Osteocyte (in vitro differentiated cells): ENCODE measurements around the gene IFI27. TPM values are rescaled to one million over a fixed set of nuclear protein-coding genes. Genes with fewer than 3 reads are reported as not detected.

ENCODE experiments used
- DNase-seq: peaks from one replicate; pipeline ENCODE4 v3.0.0; 2021; ENCODE audit warnings: mixed read lengths; ENCODE audit not compliant: unreplicated experiment; ENCODE audit errors: extremely low spot score
- H3K27ac Mint-ChIP-seq: one replicate; pipeline ENCODE4 v1.8.0; 2021; ENCODE audit warnings: mild to moderate bottlenecking, mixed read lengths; ENCODE audit not compliant: unreplicated experiment
- H3K27me3 Mint-ChIP-seq: one replicate; pipeline ENCODE4 v1.8.0; 2021; ENCODE audit warnings: mixed read lengths; ENCODE audit not compliant: unreplicated experiment
- H3K36me3 Mint-ChIP-seq: one replicate; pipeline ENCODE4 v1.8.0; 2021; ENCODE audit warnings: mixed read lengths; ENCODE audit not compliant: unreplicated experiment
- H3K4me1 Mint-ChIP-seq: one replicate; pipeline ENCODE4 v1.8.0; 2021; ENCODE audit warnings: mixed read lengths; ENCODE audit not compliant: unreplicated experiment
- H3K4me3 Mint-ChIP-seq: one replicate; pipeline ENCODE4 v1.8.0; 2021; ENCODE audit warnings: mild to moderate bottlenecking, moderate library complexity, mixed read lengths; ENCODE audit not compliant: unreplicated experiment
- H3K9me3 Mint-ChIP-seq: one replicate; pipeline ENCODE4 v1.8.0; 2021; ENCODE audit warnings: mixed read lengths; ENCODE audit not compliant: unreplicated experiment
- CTCF ChIP-seq: fragments of 200-600 bp; sonication (generic); IDR thresholded peaks from 2 replicates; pipeline ENCODE4 v1.5.0; 2021; ENCODE audit warnings: antibody characterized with exemption, mild to moderate bottlenecking, moderate library complexity
- total RNA-seq: library from RNA; stranded (reverse); gene quantifications from 2 replicates; pipeline ENCODE4 v1.2.1, GENCODE V29; 2021

IFI27 gene
- total RNA-seq, 1 donor from 2014 or later, result 2.6 TPM

GRCh38 chr14:94097091-94097490 lies 13.4 kb upstream of the IFI27 start:
- DNase-seq, result no peak
- Mint-ChIP-seq H3K27ac (no peak overlapping the region), H3K4me1 (peaks cover 5% of the 10 kb centered on the region), H3K27me3 (no peaks in the 10 kb centered on the region), H3K36me3 (peaks cover 12% of the 10 kb centered on the region), H3K9me3 (no peaks in the 10 kb centered on the region), H3K4me3 (no peak overlapping the region)
- TF ChIP-seq CTCF, result no peak

- Mint-ChIP-seq H3K4me1 (peaks cover 5% of the 10 kb centered on the region), H3K9me3 (no peaks in the 10 kb centered on the region), H3K36me3 (peaks cover 12% of the 10 kb centered on the region), H3K4me3 (no peak overlapping the region), H3K27ac (no peak overlapping the region), H3K27me3 (no peaks in the 10 kb centered on the region)
- no peak for DNase-seq
- TF ChIP-seq CTCF, result no peak
These were observed 12.1 kb upstream of the IFI27 start for GRCh38 chr14:94098326-94098992.

GRCh38 chr14:94099006-94099405 lies 11.5 kb upstream of the IFI27 start:
- no peaks in the 10 kb centered on the region for H3K9me3 Mint-ChIP-seq
- no peak for DNase-seq
- peaks cover 5% of the 10 kb centered on the region for H3K4me1 Mint-ChIP-seq
- peaks cover 12% of the 10 kb centered on the region for H3K36me3 Mint-ChIP-seq
- no peaks in the 10 kb centered on the region for H3K27me3 Mint-ChIP-seq
- H3K4me3 Mint-ChIP-seq, result no peak overlapping the region
- no peak for TF ChIP-seq CTCF
- H3K27ac Mint-ChIP-seq, result no peak overlapping the region

GRCh38 chr14:94100847-94101246 lies 9.7 kb upstream of the IFI27 start:
- no peak for DNase-seq
- TF ChIP-seq CTCF, result no peak
- Mint-ChIP-seq H3K36me3 (peaks cover 10% of the 10 kb centered on the region), H3K4me1 (peaks cover 5% of the 10 kb centered on the region), H3K27ac (no peak overlapping the region), H3K27me3 (no peaks in the 10 kb centered on the region), H3K4me3 (no peak overlapping the region), H3K9me3 (no peaks in the 10 kb centered on the region)

- DNase-seq, result no peak
- H3K4me1 Mint-ChIP-seq, result peaks cover 5% of the 10 kb centered on the region
- no peaks in the 10 kb centered on the region for H3K27me3 Mint-ChIP-seq
- peaks cover 10% of the 10 kb centered on the region for H3K36me3 Mint-ChIP-seq
- no peak for TF ChIP-seq CTCF
- no peaks in the 10 kb centered on the region for H3K9me3 Mint-ChIP-seq
- H3K27ac Mint-ChIP-seq, result no peak overlapping the region
- H3K4me3 Mint-ChIP-seq, result no peak overlapping the region
These were observed 8.8 kb upstream of the IFI27 start for GRCh38 chr14:94101748-94102147.
